HL-60 (cell line): ENCODE data around the gene RTN4R.

Source experiments
- POLR2AphosphoS5 ChIP-seq: IDR thresholded peaks from 2 replicates; pipeline ENCODE4 v1.6.1; 2012; ENCODE audit warnings: low read depth
- TF ChIP-seq, protein P1 (sequence below): IDR thresholded peaks from one replicate; pipeline ENCODE4 v1.5.1; 2011; ENCODE audit warnings: low read length, control low read depth, inconsistent platforms; ENCODE audit not compliant: insufficient read depth
- TF ChIP-seq, protein P2 (sequence below): IDR thresholded peaks from 2 replicates; pipeline ENCODE4 v1.6.1; 2012; ENCODE audit warnings: low read depth; ENCODE audit not compliant: insufficient replicate concordance

DNA sequence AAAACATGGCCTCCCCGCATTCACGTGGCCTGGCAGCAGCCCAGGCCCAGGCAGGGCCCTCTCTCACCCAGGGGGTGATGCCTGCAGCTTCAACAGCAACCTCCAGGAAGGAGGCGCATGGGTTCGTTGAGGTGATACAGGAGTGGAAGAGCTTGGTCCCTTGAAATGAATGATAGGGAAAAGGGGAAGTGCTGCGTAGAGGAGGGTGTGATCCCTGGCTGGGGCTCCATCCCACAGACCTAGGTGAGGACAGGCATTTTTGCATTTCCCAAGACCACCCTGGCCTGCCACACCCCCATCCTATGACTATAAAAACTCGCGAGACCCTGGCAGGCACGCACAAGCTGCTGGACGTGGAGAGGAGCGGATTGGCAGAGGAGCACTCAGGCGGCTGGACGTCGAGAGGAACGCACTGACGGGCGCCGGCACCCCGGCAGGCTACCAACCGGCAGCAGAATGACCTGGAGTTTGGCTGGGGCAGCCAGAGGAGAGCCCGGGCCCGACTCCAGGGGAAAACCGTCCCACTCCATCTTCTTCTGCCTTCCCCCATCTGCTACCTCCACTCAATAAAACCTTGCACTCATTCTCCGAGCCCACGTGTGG lies 32.6 kb downstream of the RTN4R start:
- TF ChIP-seq, protein P1, sequence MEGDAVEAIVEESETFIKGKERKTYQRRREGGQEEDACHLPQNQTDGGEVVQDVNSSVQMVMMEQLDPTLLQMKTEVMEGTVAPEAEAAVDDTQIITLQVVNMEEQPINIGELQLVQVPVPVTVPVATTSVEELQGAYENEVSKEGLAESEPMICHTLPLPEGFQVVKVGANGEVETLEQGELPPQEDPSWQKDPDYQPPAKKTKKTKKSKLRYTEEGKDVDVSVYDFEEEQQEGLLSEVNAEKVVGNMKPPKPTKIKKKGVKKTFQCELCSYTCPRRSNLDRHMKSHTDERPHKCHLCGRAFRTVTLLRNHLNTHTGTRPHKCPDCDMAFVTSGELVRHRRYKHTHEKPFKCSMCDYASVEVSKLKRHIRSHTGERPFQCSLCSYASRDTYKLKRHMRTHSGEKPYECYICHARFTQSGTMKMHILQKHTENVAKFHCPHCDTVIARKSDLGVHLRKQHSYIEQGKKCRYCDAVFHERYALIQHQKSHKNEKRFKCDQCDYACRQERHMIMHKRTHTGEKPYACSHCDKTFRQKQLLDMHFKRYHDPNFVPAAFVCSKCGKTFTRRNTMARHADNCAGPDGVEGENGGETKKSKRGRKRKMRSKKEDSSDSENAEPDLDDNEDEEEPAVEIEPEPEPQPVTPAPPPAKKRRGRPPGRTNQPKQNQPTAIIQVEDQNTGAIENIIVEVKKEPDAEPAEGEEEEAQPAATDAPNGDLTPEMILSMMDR, result no peak
- TF ChIP-seq POLR2AphosphoS5, result no peak
- TF ChIP-seq, protein P2, sequence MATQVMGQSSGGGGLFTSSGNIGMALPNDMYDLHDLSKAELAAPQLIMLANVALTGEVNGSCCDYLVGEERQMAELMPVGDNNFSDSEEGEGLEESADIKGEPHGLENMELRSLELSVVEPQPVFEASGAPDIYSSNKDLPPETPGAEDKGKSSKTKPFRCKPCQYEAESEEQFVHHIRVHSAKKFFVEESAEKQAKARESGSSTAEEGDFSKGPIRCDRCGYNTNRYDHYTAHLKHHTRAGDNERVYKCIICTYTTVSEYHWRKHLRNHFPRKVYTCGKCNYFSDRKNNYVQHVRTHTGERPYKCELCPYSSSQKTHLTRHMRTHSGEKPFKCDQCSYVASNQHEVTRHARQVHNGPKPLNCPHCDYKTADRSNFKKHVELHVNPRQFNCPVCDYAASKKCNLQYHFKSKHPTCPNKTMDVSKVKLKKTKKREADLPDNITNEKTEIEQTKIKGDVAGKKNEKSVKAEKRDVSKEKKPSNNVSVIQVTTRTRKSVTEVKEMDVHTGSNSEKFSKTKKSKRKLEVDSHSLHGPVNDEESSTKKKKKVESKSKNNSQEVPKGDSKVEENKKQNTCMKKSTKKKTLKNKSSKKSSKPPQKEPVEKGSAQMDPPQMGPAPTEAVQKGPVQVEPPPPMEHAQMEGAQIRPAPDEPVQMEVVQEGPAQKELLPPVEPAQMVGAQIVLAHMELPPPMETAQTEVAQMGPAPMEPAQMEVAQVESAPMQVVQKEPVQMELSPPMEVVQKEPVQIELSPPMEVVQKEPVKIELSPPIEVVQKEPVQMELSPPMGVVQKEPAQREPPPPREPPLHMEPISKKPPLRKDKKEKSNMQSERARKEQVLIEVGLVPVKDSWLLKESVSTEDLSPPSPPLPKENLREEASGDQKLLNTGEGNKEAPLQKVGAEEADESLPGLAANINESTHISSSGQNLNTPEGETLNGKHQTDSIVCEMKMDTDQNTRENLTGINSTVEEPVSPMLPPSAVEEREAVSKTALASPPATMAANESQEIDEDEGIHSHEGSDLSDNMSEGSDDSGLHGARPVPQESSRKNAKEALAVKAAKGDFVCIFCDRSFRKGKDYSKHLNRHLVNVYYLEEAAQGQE, result no peak
